ENCODE measurements around the gene MARCHF10. TPM values are rescaled to one million over a fixed set of nuclear protein-coding genes. Genes with fewer than 3 reads are reported as not detected.

The MARCHF10 gene
- total RNA-seq, 2 experiments from 2014 or later = not detected

DNA sequence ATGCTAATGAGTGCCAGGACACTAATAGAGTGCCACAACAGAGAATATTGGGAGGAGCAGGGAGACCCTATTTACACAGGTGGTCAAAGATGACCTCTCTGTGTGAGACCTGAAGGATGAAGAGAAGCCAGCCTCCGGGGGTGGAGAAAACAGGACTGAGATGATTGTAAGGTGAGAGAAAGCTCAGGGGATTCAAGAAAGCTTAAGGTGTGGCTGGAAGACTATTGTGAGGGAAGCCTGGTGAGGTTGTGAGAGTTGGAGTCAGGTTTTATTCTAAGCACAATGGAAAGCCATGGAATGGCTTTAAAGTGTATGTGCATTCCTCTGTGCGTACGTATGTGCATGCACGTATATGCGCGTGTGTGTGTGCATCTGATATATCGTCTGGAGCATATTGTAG, 10.4 kb upstream of the MARCHF10 start:
- no TSS peak for BruUV-seq (replicated peaks)
- Histone ChIP-seq H3K4me3 (ENCODE audit: low read depth, low read length, poor library complexity, severe bottlenecking) (no peak overlapping the region), H4K20me1 (ENCODE audit: insufficient read depth, low read length) (no peaks in the 10 kb centered on the region), H3K27ac (ENCODE audit: low read depth, low read length, poor library complexity, severe bottlenecking) (no peak overlapping the region), H2AFZ (ENCODE audit: low read length) (no peak overlapping the region), H3K36me3 (ENCODE audit: insufficient read depth, low read length) (no peaks in the 10 kb centered on the region), H3K9me3 (ENCODE audit: low read length) (no peaks in the 10 kb centered on the region), H3K4me1 (ENCODE audit: insufficient read depth, low read length, poor library complexity, severe bottlenecking) (no peaks in the 10 kb centered on the region), H3K79me2 (ENCODE audit: insufficient read depth, low read depth, low read length) (no peaks in the 10 kb centered on the region), H3K9me2 (ENCODE audit: insufficient read depth, low read length) (no peaks in the 10 kb centered on the region), H3K4me2 (ENCODE audit: low read length) (no peak overlapping the region)
- TF ChIP-seq, protein P1, sequence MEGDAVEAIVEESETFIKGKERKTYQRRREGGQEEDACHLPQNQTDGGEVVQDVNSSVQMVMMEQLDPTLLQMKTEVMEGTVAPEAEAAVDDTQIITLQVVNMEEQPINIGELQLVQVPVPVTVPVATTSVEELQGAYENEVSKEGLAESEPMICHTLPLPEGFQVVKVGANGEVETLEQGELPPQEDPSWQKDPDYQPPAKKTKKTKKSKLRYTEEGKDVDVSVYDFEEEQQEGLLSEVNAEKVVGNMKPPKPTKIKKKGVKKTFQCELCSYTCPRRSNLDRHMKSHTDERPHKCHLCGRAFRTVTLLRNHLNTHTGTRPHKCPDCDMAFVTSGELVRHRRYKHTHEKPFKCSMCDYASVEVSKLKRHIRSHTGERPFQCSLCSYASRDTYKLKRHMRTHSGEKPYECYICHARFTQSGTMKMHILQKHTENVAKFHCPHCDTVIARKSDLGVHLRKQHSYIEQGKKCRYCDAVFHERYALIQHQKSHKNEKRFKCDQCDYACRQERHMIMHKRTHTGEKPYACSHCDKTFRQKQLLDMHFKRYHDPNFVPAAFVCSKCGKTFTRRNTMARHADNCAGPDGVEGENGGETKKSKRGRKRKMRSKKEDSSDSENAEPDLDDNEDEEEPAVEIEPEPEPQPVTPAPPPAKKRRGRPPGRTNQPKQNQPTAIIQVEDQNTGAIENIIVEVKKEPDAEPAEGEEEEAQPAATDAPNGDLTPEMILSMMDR (conservative IDR thresholded peaks at IDR 0.05; ENCODE audit: low read length) = no peak
- intact Hi-C loops (cut with micrococcal nuclease; ENCODE audit: unreplicated experiment) = no loop called here
- CTCF ChIA-PET (ENCODE audit: unreplicated experiment) = no interaction called here
- POLR2A ChIA-PET = no interaction called here
- DNase-seq (ENCODE audit: low spot score) = no peak

DNA sequence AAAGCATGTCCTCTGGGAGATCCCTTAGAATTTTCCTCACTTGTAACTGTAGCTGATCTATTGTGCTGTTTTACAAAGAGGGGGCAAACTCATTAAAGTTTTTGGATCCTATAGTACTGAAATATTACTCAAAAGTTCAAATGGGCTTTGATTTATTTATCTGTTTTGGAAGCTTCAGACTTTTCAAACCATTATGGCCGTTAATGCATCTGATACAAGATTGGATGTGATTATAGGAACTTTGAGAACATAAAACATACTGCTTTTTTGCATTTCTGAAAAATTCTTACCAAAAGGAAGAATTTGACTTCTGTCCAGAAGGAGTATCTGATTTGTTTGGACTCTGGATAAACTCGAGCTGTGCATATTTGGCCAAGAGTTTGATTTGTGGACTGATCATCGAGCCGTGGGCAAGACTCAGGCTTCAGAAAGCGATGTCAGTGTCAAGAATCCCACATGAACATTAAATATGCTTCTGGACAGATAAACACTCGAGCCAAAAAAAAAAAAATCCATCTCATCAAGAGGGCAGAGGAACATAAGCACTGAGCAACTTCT, 8.2 kb upstream of the MARCHF10 start:
- H3K79me2 ChIP-seq (ENCODE audit: insufficient read depth, low read depth, low read length) = no peaks in the 10 kb centered on the region
- ChIA-PET POLR2A (interaction anchor here (0.6 to 0.7 kb wide), 2 partner anchors 27 to 49 kb away, joined by 3 read pairs; no protein-coding TSS in a partner anchor), CTCF (ENCODE audit: unreplicated experiment) (no interaction called here)
- no peaks in the 10 kb centered on the region for H3K4me1 ChIP-seq (ENCODE audit: insufficient read depth, low read length, poor library complexity, severe bottlenecking)
- no peaks in the 10 kb centered on the region for H4K20me1 ChIP-seq (ENCODE audit: insufficient read depth, low read length)
- H2AFZ ChIP-seq (ENCODE audit: low read length) = no peak overlapping the region
- TF ChIP-seq, protein P1 (conservative IDR thresholded peaks at IDR 0.05; ENCODE audit: low read length) = no peak
- no peak for TF ChIP-seq EZH2phosphoT487 (IDR thresholded peaks at IDR 0.05; ENCODE audit: borderline replicate concordance, low read depth, low read length)
- BruUV-seq (replicated peaks) = no TSS peak
- no peak overlapping the region for H3K4me3 ChIP-seq (ENCODE audit: low read depth, low read length, poor library complexity, severe bottlenecking)
- no peaks in the 10 kb centered on the region for H3K9me3 ChIP-seq (ENCODE audit: low read length)
- no peak for DNase-seq (ENCODE audit: low spot score)
- H3K4me2 ChIP-seq (ENCODE audit: low read length) = no peak overlapping the region
- no peaks in the 10 kb centered on the region for H3K9me2 ChIP-seq (ENCODE audit: insufficient read depth, low read length)
- no peak overlapping the region for H3K27ac ChIP-seq (ENCODE audit: low read depth, low read length, poor library complexity, severe bottlenecking)
- H3K36me3 ChIP-seq (ENCODE audit: insufficient read depth, low read length) = no peaks in the 10 kb centered on the region
- intact Hi-C loops (cut with micrococcal nuclease; ENCODE audit: unreplicated experiment) = no loop called here

DNA sequence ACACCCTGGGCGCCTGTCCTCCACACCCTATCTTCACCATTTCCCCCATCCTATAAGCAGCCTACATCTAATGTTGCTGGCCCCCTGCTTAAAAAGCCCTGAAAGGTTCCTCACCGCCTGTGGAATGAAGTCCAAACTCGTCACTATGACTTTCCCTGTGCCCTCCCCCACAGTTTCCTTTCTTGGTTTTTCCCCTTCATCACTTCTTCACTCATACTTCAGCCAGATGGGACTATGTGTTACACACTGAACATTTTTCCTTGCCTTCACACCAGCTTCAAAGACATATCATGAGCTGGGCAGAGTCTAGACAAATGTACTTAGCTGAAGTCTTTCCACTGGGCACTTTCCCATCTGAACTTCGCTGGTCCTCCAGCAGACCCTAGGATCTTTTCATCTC, 1.5 kb upstream of the MARCHF10 start:
- Histone ChIP-seq H3K4me1 (ENCODE audit: insufficient read depth, low read length, poor library complexity, severe bottlenecking) (no peaks in the 10 kb centered on the region), H3K9me2 (ENCODE audit: insufficient read depth, low read length) (no peaks in the 10 kb centered on the region), H3K36me3 (ENCODE audit: insufficient read depth, low read length) (no peaks in the 10 kb centered on the region), H3K4me3 (ENCODE audit: low read depth, low read length, poor library complexity, severe bottlenecking) (no peak overlapping the region), H3K27ac (ENCODE audit: low read depth, low read length, poor library complexity, severe bottlenecking) (no peak overlapping the region), H2AFZ (ENCODE audit: low read length) (no peak overlapping the region), H3K9me3 (ENCODE audit: low read length) (no peaks in the 10 kb centered on the region), H4K20me1 (ENCODE audit: insufficient read depth, low read length) (no peaks in the 10 kb centered on the region), H3K4me2 (ENCODE audit: low read length) (no peak overlapping the region), H3K79me2 (ENCODE audit: insufficient read depth, low read depth, low read length) (no peaks in the 10 kb centered on the region)
- ChIA-PET CTCF (ENCODE audit: unreplicated experiment) (no interaction called here), POLR2A (no interaction called here)
- intact Hi-C loops (cut with micrococcal nuclease; ENCODE audit: unreplicated experiment) = no loop called here
- no TSS peak for BruUV-seq (replicated peaks)
- no peak for DNase-seq (ENCODE audit: low spot score)
- TF ChIP-seq, protein P1 (conservative IDR thresholded peaks at IDR 0.05; ENCODE audit: low read length) = no peak
- no peak for TF ChIP-seq EZH2phosphoT487 (IDR thresholded peaks at IDR 0.05; ENCODE audit: borderline replicate concordance, low read depth, low read length)
